Measurements from ENCODE around the gene PIAS2.

The PIAS2 gene

DNA sequence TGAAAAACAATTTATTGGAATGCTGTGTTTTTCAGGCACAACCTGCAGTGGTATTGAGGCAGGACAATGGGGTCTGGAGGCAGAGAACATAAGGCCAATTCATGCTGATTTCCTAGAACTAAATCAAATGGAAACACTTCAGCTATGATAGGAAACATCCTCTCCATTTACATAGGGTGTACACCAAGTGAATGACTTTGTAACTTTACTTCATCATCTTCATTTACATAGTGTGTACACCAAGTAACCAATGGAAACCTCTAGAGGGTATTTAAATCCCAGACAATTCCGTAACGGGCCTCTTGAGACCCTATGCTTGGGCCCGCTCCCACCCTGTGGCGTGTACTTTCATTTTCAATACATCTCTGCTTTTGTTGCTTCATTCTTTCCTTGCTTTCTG is 128.2 kb downstream of the PIAS2 start:
- H3K23ac ChIP-seq (ENCODE audit: low read length): no peak overlapping the region
- H3K4me2 ChIP-seq (ENCODE audit: low read length): no peak overlapping the region
- H4K8ac ChIP-seq (ENCODE audit: low read depth, low read length): no peak overlapping the region
- H2BK120ac ChIP-seq (ENCODE audit: low read depth, low read length): no peak overlapping the region
- H3K56ac ChIP-seq (ENCODE audit: low read length): no peak overlapping the region
- no peaks in the 10 kb centered on the region for H3K79me2 ChIP-seq (ENCODE audit: control insufficient read depth, insufficient read depth, low read length)
- no peak overlapping the region for H3K4ac ChIP-seq (ENCODE audit: low read depth, low read length)
- no peak overlapping the region for H2BK15ac ChIP-seq (replicated peaks; ENCODE audit: low read depth)
- H3K27ac ChIP-seq (ENCODE audit: low read depth, low read length): no peak overlapping the region
- H3K4me1 ChIP-seq (ENCODE audit: control insufficient read depth, low read depth, low read length): peaks cover 6% of the 10 kb centered on the region
- no peak overlapping the region for H3K9ac ChIP-seq (ENCODE audit: low read length)
- H2BK5ac ChIP-seq (ENCODE audit: low read length): no peak overlapping the region
- H3K18ac ChIP-seq (ENCODE audit: low read length): no peak overlapping the region
- no peaks in the 10 kb centered on the region for H3K27me3 ChIP-seq (ENCODE audit: insufficient read depth, low read length, poor library complexity)
- no peak overlapping the region for H3K4me3 ChIP-seq (ENCODE audit: low read length)
- H2AK5ac ChIP-seq (ENCODE audit: low read length): no peak overlapping the region
- no peaks in the 10 kb centered on the region for H3K36me3 ChIP-seq (ENCODE audit: control insufficient read depth, insufficient read depth, low read length)
- H3K79me1 ChIP-seq (ENCODE audit: low read length): no peaks in the 10 kb centered on the region
- DNase-seq: no peak
- WGBS (ENCODE audit: extremely low coverage, insufficient coverage, low lambda C conversion rate): no CpG with 5 or more reads among the region's 4 CpGs
- H4K5ac ChIP-seq (ENCODE audit: low read length): no peak overlapping the region

DNA sequence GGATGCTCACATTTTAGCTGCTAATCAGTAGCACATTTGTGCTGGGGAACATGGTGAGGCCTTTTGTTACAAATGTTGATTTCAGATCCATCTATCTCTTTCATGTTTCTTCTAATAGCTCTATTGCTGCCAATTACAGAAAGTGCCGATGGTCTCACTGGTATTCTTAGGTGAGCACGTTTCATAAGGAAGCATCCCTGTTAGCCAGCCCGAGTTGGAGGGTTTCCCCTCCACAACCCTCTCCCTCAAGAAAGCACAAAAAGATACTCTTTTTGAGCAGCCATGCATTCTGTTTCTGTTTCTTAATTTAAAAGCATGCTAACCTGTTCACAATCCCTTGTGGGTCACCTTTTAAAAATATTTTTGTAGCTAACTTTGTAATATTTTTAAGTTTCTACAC is 129.6 kb downstream of the PIAS2 start:
- Histone ChIP-seq H4K5ac (ENCODE audit: low read length) (no peak overlapping the region), H3K9ac (ENCODE audit: low read length) (no peak overlapping the region), H3K79me2 (ENCODE audit: control insufficient read depth, insufficient read depth, low read length) (no peaks in the 10 kb centered on the region), H3K4me2 (ENCODE audit: low read length) (no peak overlapping the region), H3K36me3 (ENCODE audit: control insufficient read depth, insufficient read depth, low read length) (no peaks in the 10 kb centered on the region), H3K56ac (ENCODE audit: low read length) (no peak overlapping the region), H3K79me1 (ENCODE audit: low read length) (no peaks in the 10 kb centered on the region), H3K23ac (ENCODE audit: low read length) (no peak overlapping the region), H3K4me1 (ENCODE audit: control insufficient read depth, low read depth, low read length) (no peaks in the 10 kb centered on the region), H3K27me3 (ENCODE audit: insufficient read depth, low read length, poor library complexity) (no peaks in the 10 kb centered on the region), H2AK5ac (ENCODE audit: low read length) (no peak overlapping the region), H4K8ac (ENCODE audit: low read depth, low read length) (no peak overlapping the region), H2BK15ac (replicated peaks; ENCODE audit: low read depth) (no peak overlapping the region), H3K4ac (ENCODE audit: low read depth, low read length) (no peak overlapping the region), H3K4me3 (ENCODE audit: low read length) (no peak overlapping the region), H2BK5ac (ENCODE audit: low read length) (no peak overlapping the region), H3K18ac (ENCODE audit: low read length) (no peak overlapping the region), H2BK120ac (ENCODE audit: low read depth, low read length) (no peak overlapping the region), H3K27ac (ENCODE audit: low read depth, low read length) (no peak overlapping the region)
- DNase-seq: no peak
- no CpG with 5 or more reads among the region's 3 CpGs for WGBS (ENCODE audit: extremely low coverage, insufficient coverage, low lambda C conversion rate)

DNA sequence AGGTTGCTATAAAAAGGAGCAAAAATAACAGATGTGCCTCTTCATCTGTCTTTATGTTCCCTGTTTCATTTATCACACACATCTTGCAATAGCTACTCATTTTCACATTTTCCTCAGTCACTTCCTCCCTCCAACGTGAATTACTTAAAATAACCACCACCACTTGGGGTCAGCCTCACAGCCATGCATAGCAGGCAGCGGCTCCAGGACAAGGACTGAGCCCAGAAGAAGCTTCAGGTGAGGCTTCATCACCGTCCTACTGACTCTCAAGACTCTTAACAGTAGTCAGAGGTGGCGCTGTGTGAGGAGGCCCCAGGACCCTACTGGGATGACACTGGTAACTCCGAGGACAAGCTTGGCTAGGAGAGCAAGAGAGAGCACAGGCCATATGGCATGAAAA is 144.9 kb downstream of the PIAS2 start:
- no peak overlapping the region for H3K23ac ChIP-seq (ENCODE audit: low read length)
- H3K4me2 ChIP-seq (ENCODE audit: low read length): no peak overlapping the region
- no peak overlapping the region for H2BK120ac ChIP-seq (ENCODE audit: low read depth, low read length)
- H3K9ac ChIP-seq (ENCODE audit: low read length): no peak overlapping the region
- H3K36me3 ChIP-seq (ENCODE audit: control insufficient read depth, insufficient read depth, low read length): no peaks in the 10 kb centered on the region
- H2AK5ac ChIP-seq (ENCODE audit: low read length): no peak overlapping the region
- H2BK5ac ChIP-seq (ENCODE audit: low read length): no peak overlapping the region
- no peak overlapping the region for H4K8ac ChIP-seq (ENCODE audit: low read depth, low read length)
- peak; percentile 49 for DNase-seq
- H3K79me1 ChIP-seq (ENCODE audit: low read length): no peaks in the 10 kb centered on the region
- H3K4ac ChIP-seq (ENCODE audit: low read depth, low read length): no peak overlapping the region
- H2BK15ac ChIP-seq (replicated peaks; ENCODE audit: low read depth): no peak overlapping the region
- no peak overlapping the region for H3K18ac ChIP-seq (ENCODE audit: low read length)
- no peak overlapping the region for H4K5ac ChIP-seq (ENCODE audit: low read length)
- no peak overlapping the region for H3K4me3 ChIP-seq (ENCODE audit: low read length)
- no peak overlapping the region for H3K27ac ChIP-seq (ENCODE audit: low read depth, low read length)
- peaks cover 6% of the 10 kb centered on the region for H3K4me1 ChIP-seq (ENCODE audit: control insufficient read depth, low read depth, low read length)
- WGBS (ENCODE audit: extremely low coverage, insufficient coverage, low lambda C conversion rate): no CpG with 5 or more reads among the region's 5 CpGs
- no peaks in the 10 kb centered on the region for H3K27me3 ChIP-seq (ENCODE audit: insufficient read depth, low read length, poor library complexity)
- H3K56ac ChIP-seq (ENCODE audit: low read length): no peak overlapping the region
- no peaks in the 10 kb centered on the region for H3K79me2 ChIP-seq (ENCODE audit: control insufficient read depth, insufficient read depth, low read length)

DNA sequence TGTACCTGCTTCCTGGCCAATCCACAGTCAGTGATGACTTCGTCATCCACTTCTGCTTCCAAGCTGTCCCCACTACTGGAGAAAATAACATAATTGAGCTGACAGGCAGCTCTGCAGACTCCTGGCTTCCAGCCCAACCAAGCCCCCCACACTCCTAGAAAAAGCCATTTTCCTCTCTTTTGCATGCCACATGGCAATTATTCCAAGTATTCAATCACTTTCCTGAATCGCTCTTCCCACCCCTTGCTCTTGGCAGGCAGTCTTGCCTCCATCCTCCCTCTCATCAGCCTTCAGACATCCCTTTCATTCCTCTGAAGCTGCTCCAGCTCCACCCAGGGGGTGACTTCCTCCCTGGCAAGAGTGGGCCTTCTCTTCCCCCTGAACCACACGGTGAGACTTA is 146.2 kb downstream of the PIAS2 start:
- no peaks in the 10 kb centered on the region for H3K27me3 ChIP-seq (ENCODE audit: insufficient read depth, low read length, poor library complexity)
- DNase-seq: peak; percentile 26
- no peak overlapping the region for H3K4me2 ChIP-seq (ENCODE audit: low read length)
- no peak overlapping the region for H4K8ac ChIP-seq (ENCODE audit: low read depth, low read length)
- no peak overlapping the region for H3K27ac ChIP-seq (ENCODE audit: low read depth, low read length)
- H2BK5ac ChIP-seq (ENCODE audit: low read length): no peak overlapping the region
- H3K4ac ChIP-seq (ENCODE audit: low read depth, low read length): no peak overlapping the region
- H3K23ac ChIP-seq (ENCODE audit: low read length): no peak overlapping the region
- no peak overlapping the region for H3K4me3 ChIP-seq (ENCODE audit: low read length)
- no peaks in the 10 kb centered on the region for H3K79me2 ChIP-seq (ENCODE audit: control insufficient read depth, insufficient read depth, low read length)
- H3K36me3 ChIP-seq (ENCODE audit: control insufficient read depth, insufficient read depth, low read length): no peaks in the 10 kb centered on the region
- no peak overlapping the region for H3K9ac ChIP-seq (ENCODE audit: low read length)
- peaks cover 6% of the 10 kb centered on the region for H3K4me1 ChIP-seq (ENCODE audit: control insufficient read depth, low read depth, low read length)
- H3K79me1 ChIP-seq (ENCODE audit: low read length): no peaks in the 10 kb centered on the region
- no peak overlapping the region for H3K56ac ChIP-seq (ENCODE audit: low read length)
- no peak overlapping the region for H4K5ac ChIP-seq (ENCODE audit: low read length)
- no CpG with 5 or more reads among the region's 3 CpGs for WGBS (ENCODE audit: extremely low coverage, insufficient coverage, low lambda C conversion rate)
- no peak overlapping the region for H3K18ac ChIP-seq (ENCODE audit: low read length)
- H2AK5ac ChIP-seq (ENCODE audit: low read length): no peak overlapping the region
- H2BK15ac ChIP-seq (replicated peaks; ENCODE audit: low read depth): no peak overlapping the region
- no peak overlapping the region for H2BK120ac ChIP-seq (ENCODE audit: low read depth, low read length)

DNA sequence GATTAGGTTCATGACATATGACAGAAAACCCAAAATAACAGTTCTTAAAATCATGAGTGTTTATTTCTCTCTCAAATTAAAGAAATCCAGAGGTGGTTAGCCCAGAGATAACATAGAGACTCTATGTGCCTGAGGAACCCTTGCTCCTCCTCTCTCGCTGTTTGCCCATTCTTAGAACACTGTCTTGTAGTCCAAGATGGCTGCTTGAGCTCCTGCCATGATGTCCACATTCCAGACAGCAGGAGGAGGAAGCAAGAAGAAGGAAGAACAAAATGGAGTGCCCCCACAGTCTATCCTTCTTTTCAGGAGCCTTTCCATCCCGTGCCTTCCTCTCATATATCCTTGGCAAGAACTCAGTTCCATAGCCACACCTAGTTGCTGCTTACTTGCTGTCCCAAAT is 146.6 kb downstream of the PIAS2 start:
- no peak overlapping the region for H3K4me2 ChIP-seq (ENCODE audit: low read length)
- H3K36me3 ChIP-seq (ENCODE audit: control insufficient read depth, insufficient read depth, low read length): no peaks in the 10 kb centered on the region
- no peak overlapping the region for H2BK120ac ChIP-seq (ENCODE audit: low read depth, low read length)
- no peaks in the 10 kb centered on the region for H3K27me3 ChIP-seq (ENCODE audit: insufficient read depth, low read length, poor library complexity)
- H4K8ac ChIP-seq (ENCODE audit: low read depth, low read length): no peak overlapping the region
- no peak overlapping the region for H3K4me3 ChIP-seq (ENCODE audit: low read length)
- H3K27ac ChIP-seq (ENCODE audit: low read depth, low read length): no peak overlapping the region
- peaks cover 6% of the 10 kb centered on the region for H3K4me1 ChIP-seq (ENCODE audit: control insufficient read depth, low read depth, low read length)
- no peak overlapping the region for H2BK5ac ChIP-seq (ENCODE audit: low read length)
- H3K56ac ChIP-seq (ENCODE audit: low read length): no peak overlapping the region
- H3K9ac ChIP-seq (ENCODE audit: low read length): no peak overlapping the region
- no peak overlapping the region for H3K23ac ChIP-seq (ENCODE audit: low read length)
- H3K79me1 ChIP-seq (ENCODE audit: low read length): no peaks in the 10 kb centered on the region
- WGBS (ENCODE audit: extremely low coverage, insufficient coverage, low lambda C conversion rate): no CpG with 5 or more reads among the region's 2 CpGs
- no peak overlapping the region for H3K18ac ChIP-seq (ENCODE audit: low read length)
- H3K79me2 ChIP-seq (ENCODE audit: control insufficient read depth, insufficient read depth, low read length): no peaks in the 10 kb centered on the region
- H2AK5ac ChIP-seq (ENCODE audit: low read length): no peak overlapping the region
- H3K4ac ChIP-seq (ENCODE audit: low read depth, low read length): no peak overlapping the region
- DNase-seq: peak; percentile 11
- no peak overlapping the region for H2BK15ac ChIP-seq (replicated peaks; ENCODE audit: low read depth)
- H4K5ac ChIP-seq (ENCODE audit: low read length): no peak overlapping the region

DNA sequence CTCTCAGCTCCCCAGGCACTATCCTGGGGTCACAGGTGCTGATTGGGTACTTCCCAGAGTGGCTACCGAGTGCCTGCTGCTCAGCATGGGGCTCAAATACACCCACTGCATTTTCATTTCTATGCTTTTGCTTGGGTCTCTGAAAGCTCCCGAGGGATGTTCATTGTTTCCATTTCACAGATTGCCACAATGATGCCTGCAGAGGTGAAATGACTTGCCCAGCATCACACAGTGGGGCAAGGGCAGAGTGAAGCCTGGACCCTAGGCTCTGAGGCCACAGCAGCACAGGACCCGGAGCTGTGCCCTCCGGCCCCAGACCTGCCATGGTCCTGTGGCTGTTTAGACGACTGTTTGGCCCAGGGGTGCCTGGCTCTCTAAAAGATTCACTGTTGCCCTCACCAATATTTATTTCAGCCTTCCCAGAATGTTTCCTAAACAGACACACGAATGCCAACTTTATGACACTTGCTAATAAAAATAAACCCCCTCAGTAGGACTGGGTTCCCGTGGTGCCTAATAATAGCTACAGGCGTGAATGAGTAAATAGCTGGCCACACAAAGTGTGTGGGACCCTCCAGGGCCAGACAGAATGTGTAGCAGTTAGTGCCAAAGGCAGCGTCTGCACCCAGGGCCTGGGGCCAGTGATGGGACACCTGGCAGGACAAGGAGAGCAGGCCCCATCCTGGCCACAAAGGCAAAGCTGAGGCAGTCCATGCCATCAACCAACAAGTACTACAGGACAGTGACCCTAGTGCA is 149.0 kb downstream of the PIAS2 start:
- Histone ChIP-seq H3K9ac (ENCODE audit: low read length) (no peak overlapping the region), H4K8ac (ENCODE audit: low read depth, low read length) (no peak overlapping the region), H3K4me1 (ENCODE audit: control insufficient read depth, low read depth, low read length) (peaks cover 6% of the 10 kb centered on the region), H3K4ac (ENCODE audit: low read depth, low read length) (no peak overlapping the region), H3K23ac (ENCODE audit: low read length) (no peak overlapping the region), H3K36me3 (ENCODE audit: control insufficient read depth, insufficient read depth, low read length) (no peaks in the 10 kb centered on the region), H2BK15ac (replicated peaks; ENCODE audit: low read depth) (no peak overlapping the region), H2BK5ac (ENCODE audit: low read length) (no peak overlapping the region), H3K27me3 (ENCODE audit: insufficient read depth, low read length, poor library complexity) (no peaks in the 10 kb centered on the region), H3K79me2 (ENCODE audit: control insufficient read depth, insufficient read depth, low read length) (no peaks in the 10 kb centered on the region), H3K56ac (ENCODE audit: low read length) (no peak overlapping the region), H2AK5ac (ENCODE audit: low read length) (no peak overlapping the region), H3K4me2 (ENCODE audit: low read length) (no peak overlapping the region), H3K18ac (ENCODE audit: low read length) (no peak overlapping the region), H4K5ac (ENCODE audit: low read length) (no peak overlapping the region), H3K4me3 (ENCODE audit: low read length) (no peak overlapping the region), H3K27ac (ENCODE audit: low read depth, low read length) (no peak overlapping the region), H3K79me1 (ENCODE audit: low read length) (no peaks in the 10 kb centered on the region), H2BK120ac (ENCODE audit: low read depth, low read length) (no peak overlapping the region)
- no peak for DNase-seq
- WGBS (ENCODE audit: extremely low coverage, insufficient coverage, low lambda C conversion rate): no CpG with 5 or more reads among the region's 9 CpGs

Data from mesendoderm (in vitro differentiated cells).